Stimulated activated CD8-positive, alpha-beta memory T cell treated with anti-CD3 and anti-CD28 coated beads, Interleukin-7, amount 100 ng/mL, for 1 hour (primary cell): ENCODE results near the gene GAR1.
"Not testable (repeated sequence)": the region's sequence is repeated elsewhere in the genome, so short reads cannot be mapped to it uniquely, and the experiment has no call there.

Experiments used
- DNase-seq, 2 donors: peaks; one replicate each; pipeline ENCODE4 v3.0.0-alpha.2; 2020; ENCODE audit warnings: low read depth in 2 of 2

The GAR1 gene

GRCh38 chr4:109846395-109847098 lies 31.0 kb downstream of the GAR1 start:
- DNase-seq: no peak

- no peak for DNase-seq
Measured at GRCh38 chr4:109847896-109848442, 32.4 kb downstream of the GAR1 start, which contains the start of gene LRIT3. Gene LRIT3, plus strand, starts transcription at chr4:109848107. Its CDS starts 95 bp downstream, at chr4:109848202.

- no peak for DNase-seq
Measured at GRCh38 chr4:109848501-109848900, 32.9 kb downstream of the GAR1 start.

- DNase-seq: no peak
Measured at GRCh38 chr4:109850601-109851000, 35.0 kb downstream of the GAR1 start.

DNA sequence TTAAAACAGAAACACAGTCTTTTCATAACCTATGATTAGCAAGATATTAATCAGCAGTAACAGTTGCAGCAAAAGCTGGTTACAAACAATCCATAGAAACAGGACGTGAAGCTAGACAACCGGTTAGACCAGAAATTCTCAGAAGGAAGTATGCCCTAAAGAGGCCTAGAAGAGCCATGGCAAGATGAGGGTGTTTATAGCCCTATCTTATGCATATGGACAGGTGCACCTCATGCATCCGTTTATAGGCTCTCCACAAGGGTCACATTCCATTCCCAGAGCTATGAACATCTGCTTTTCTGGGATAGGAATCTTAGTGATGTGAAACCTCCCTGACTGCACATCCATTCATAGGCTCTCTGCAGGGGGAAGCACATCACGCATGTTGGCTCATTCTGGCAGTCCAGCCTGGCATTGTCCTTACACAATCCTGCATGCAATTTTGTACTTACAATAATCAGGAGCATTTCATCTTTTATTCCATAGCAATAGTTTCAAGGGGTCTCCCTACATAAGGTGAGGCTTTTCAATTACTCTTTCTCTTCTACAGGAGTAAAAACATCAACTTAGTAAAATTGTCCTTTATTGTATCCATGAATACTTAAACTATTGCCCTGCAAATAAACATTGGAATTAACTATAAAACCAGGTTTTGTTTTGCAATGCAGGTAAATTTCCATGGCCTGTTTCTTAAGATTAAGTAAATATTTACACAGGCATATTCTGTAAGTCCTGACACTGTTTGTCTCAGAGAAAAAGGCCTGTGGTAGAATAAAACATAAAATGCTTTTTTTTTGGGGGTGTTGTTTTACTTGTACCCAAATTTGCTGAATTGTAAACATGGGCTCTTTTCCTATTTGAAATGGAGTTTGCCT lies 44.1 kb downstream of the GAR1 start:
- not testable (repeated sequence) for DNase-seq

DNA sequence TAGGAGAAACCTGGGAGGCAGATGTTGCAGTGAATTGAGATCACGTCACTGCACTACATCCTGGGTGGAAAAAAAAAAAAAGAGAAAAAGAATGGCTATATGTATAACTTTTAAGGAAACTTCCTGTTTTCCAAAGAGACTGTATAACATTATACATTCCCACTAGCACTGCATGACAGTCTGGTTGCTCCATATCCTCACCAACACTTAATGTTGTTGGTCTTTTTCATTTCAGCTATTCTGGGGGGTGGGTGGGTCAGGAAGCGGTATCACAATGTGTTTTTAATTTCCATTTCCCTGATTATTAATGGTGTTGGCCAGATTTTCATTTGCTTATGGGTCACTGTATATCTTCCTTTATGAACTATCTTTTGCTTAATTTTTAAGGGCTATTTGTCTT lies 45.7 kb downstream of the GAR1 start:
- DNase-seq: no peak

GRCh38 chr4:109861916-109862511 lies 46.5 kb downstream of the GAR1 start:
- no peak for DNase-seq

DNA sequence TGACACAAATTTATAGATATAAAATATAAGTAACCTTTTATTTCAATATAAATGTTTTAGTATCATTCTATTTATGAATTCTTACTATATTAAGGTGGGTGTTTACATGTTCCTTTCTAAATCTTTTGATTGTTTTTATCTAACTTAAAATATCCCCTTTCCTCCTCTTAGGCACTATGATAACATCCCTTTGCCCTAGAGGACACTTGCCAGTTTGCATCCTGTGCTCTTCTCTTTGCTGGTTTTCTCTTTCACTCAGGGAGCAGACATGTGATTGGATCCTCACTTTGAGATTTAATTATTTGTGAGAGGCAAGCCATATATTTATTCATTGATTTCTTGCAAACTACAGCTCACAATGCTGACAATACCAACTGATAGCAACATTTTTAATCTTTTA lies 48.6 kb downstream of the GAR1 start:
- DNase-seq: no peak

DNA sequence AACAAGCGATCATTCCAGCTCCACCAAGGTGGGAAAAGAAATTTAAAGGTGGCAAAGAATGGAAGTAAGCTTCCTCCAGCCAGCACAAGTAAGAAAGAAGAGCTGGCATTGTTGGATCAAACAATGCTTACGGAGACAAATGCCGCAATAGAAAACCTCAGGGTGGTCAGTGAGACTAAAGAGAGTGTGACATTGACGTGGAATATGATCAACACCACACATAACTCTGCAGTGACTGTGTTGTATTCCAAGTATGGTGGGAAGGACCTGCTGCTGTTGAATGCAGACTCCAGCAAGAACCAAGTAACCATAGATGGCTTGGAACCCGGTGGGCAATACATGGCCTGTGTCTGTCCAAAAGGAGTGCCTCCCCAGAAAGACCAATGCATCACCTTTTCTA lies 54.5 kb downstream of the GAR1 start:
- no peak for DNase-seq

- no peak for DNase-seq
Measured at GRCh38 chr4:109872065-109872464, 56.5 kb downstream of the GAR1 start.

- DNase-seq: no peak
Measured at GRCh38 chr4:109872950-109873656, 57.5 kb downstream of the GAR1 start.

- no peak for DNase-seq
Measured at GRCh38 chr4:109873791-109874514, 58.4 kb downstream of the GAR1 start.
